ENCODE data around the gene ENTR1. TPM values are rescaled to one million over a fixed set of nuclear protein-coding genes. Genes with fewer than 3 reads are reported as not detected.

The ENTR1 gene
- polyA plus RNA-seq, 1 donor from 2014 or later, result 63.7 TPM

DNA sequence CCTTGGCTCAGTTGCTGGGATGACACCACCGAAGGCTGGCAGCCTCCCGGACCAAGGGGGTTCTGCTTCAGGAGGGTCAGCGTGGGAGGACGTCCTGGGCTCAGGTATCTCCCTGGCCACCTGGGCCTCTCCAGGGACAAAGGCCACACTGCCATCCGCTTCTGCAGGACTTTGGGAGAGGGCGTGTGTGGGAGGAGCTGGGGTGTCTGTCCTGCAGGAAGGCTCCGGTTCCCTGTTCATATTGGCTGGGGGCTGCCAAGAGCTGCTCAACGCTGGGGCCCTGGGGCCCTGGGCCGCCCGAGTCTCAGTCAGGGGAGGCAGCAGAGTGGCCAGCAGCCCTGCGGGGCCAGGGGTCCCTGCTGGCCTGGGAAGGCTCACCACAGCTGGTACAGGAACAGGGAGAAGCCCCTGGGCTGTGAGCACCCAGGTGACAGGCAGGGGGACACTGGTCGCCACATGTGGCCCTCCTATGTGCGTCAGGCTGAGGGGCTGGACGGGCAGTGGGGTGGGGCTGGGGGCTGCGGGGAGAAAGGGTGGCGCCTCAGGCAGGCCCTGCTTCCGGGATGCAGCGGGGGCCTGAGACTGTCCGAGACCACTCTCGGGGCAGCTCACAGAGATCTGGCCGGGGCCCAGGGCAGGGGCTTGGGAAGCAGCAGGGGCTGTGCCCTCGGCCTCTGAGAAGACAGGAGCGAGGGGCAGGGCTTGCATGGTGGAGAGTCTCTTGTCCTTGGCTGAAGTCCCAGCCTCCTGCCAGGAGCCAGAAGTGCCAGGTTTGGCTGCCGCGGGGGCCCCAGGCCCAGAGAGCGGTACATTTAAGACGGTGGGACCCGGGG lies 32.0 kb downstream of the ENTR1 start:
- H3K4me3 ChIP-seq (ENCODE audit: low read length), result no peak overlapping the region
- no peak overlapping the region for H2AFZ ChIP-seq (ENCODE audit: low read depth, low read length)
- no peaks in the 10 kb centered on the region for H3K9me2 ChIP-seq (ENCODE audit: insufficient read depth, low read length)
- no peaks in the 10 kb centered on the region for H3K9me3 ChIP-seq (ENCODE audit: low read length)
- TF ChIP-seq, protein P1, sequence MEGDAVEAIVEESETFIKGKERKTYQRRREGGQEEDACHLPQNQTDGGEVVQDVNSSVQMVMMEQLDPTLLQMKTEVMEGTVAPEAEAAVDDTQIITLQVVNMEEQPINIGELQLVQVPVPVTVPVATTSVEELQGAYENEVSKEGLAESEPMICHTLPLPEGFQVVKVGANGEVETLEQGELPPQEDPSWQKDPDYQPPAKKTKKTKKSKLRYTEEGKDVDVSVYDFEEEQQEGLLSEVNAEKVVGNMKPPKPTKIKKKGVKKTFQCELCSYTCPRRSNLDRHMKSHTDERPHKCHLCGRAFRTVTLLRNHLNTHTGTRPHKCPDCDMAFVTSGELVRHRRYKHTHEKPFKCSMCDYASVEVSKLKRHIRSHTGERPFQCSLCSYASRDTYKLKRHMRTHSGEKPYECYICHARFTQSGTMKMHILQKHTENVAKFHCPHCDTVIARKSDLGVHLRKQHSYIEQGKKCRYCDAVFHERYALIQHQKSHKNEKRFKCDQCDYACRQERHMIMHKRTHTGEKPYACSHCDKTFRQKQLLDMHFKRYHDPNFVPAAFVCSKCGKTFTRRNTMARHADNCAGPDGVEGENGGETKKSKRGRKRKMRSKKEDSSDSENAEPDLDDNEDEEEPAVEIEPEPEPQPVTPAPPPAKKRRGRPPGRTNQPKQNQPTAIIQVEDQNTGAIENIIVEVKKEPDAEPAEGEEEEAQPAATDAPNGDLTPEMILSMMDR (IDR thresholded peaks at IDR 0.05; ENCODE audit: poor library complexity, severe bottlenecking), result no peak
- TF ChIP-seq TAF1 (IDR thresholded peaks at IDR 0.05; ENCODE audit: low read depth) (no peak), SMC3 (conservative IDR thresholded peaks at IDR 0.05; ENCODE audit: poor library complexity) (no peak), EZH2 (IDR thresholded peaks at IDR 0.05; ENCODE audit: borderline replicate concordance, insufficient read depth, low read length, poor library complexity, severe bottlenecking) (no peak), MXI1 (conservative IDR thresholded peaks at IDR 0.05; ENCODE audit: poor library complexity, severe bottlenecking) (no peak), RAD21 (conservative IDR thresholded peaks at IDR 0.05) (no peak), POLR2AphosphoS5 (IDR thresholded peaks at IDR 0.05) (no peak), EP300 (conservative IDR thresholded peaks at IDR 0.05; ENCODE audit: poor library complexity, severe bottlenecking) (no peak)
- TF ChIP-seq, protein P2, sequence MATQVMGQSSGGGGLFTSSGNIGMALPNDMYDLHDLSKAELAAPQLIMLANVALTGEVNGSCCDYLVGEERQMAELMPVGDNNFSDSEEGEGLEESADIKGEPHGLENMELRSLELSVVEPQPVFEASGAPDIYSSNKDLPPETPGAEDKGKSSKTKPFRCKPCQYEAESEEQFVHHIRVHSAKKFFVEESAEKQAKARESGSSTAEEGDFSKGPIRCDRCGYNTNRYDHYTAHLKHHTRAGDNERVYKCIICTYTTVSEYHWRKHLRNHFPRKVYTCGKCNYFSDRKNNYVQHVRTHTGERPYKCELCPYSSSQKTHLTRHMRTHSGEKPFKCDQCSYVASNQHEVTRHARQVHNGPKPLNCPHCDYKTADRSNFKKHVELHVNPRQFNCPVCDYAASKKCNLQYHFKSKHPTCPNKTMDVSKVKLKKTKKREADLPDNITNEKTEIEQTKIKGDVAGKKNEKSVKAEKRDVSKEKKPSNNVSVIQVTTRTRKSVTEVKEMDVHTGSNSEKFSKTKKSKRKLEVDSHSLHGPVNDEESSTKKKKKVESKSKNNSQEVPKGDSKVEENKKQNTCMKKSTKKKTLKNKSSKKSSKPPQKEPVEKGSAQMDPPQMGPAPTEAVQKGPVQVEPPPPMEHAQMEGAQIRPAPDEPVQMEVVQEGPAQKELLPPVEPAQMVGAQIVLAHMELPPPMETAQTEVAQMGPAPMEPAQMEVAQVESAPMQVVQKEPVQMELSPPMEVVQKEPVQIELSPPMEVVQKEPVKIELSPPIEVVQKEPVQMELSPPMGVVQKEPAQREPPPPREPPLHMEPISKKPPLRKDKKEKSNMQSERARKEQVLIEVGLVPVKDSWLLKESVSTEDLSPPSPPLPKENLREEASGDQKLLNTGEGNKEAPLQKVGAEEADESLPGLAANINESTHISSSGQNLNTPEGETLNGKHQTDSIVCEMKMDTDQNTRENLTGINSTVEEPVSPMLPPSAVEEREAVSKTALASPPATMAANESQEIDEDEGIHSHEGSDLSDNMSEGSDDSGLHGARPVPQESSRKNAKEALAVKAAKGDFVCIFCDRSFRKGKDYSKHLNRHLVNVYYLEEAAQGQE (IDR thresholded peaks at IDR 0.05; ENCODE audit: borderline replicate concordance), result no peak
- H3K36me3 ChIP-seq (ENCODE audit: insufficient read depth, low read length), result no peaks in the 10 kb centered on the region
- no peak overlapping the region for H3K27ac ChIP-seq (ENCODE audit: low read length)
- no peaks in the 10 kb centered on the region for H3F3A ChIP-seq (ENCODE audit: insufficient read depth, low read length, poor library complexity, severe bottlenecking)
- H4K20me1 ChIP-seq (ENCODE audit: insufficient read depth), result no peaks in the 10 kb centered on the region
- H3K27me3 ChIP-seq (ENCODE audit: insufficient read depth, low read depth, low read length), result no peaks in the 10 kb centered on the region
- H3K9ac ChIP-seq (ENCODE audit: low read length), result no peak overlapping the region
- H3K79me2 ChIP-seq (replicated peaks; ENCODE audit: insufficient read depth, low read length), result no peaks in the 10 kb centered on the region
- no peak overlapping the region for H3K4me2 ChIP-seq (ENCODE audit: low read length)

DNA sequence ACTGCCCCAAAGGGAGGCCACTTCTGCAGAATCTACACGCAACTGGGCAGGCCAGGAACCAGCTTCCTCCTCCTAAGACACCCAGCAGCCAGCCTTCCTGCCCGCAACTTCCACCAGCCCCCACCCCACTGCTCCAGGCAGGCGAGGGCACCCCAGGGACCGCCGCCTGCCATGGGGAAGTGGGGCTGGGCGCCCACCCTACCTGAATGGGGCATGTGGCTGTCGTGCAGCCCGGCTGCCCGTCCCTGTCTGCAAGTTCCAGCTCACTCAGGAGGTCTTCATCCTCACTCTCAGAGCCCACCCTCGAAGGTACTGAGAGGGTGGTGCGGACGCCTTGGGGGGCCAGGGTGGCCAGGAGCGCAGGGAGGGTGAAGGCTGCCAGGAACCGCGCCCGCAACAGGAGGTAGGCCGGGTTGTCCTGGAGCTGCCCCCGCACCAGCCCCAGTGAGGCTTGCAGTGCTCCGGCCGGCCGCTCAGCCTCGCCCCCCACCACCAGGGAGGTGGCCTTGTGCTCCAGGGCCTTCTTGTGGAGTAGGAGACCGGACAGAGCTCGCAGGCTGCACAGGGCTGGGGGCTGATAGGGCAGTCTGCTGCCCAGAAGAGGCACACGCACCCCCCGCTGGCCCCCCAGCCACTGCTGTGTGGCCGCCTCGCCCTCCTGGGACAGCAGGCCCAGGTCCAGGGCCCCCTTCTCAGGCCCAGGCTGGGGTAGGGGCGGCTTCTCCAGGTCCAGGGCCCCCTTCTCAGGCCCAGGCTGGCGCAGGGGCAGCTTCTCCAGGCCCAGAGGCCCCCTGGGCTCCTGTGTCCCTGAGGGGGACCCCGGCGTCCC lies 32.9 kb downstream of the ENTR1 start:
- H3K36me3 ChIP-seq (ENCODE audit: insufficient read depth, low read length), result no peaks in the 10 kb centered on the region

More for the DNA sequence above, 32.9 kb downstream of the ENTR1 start:
- Histone ChIP-seq H2AFZ (ENCODE audit: low read depth, low read length) (no peak overlapping the region), H3K4me2 (ENCODE audit: low read length) (no peak overlapping the region), H3K9me3 (ENCODE audit: low read length) (no peaks in the 10 kb centered on the region), H3K27ac (ENCODE audit: low read length) (no peak overlapping the region), H3K9me2 (ENCODE audit: insufficient read depth, low read length) (no peaks in the 10 kb centered on the region), H4K20me1 (ENCODE audit: insufficient read depth) (no peaks in the 10 kb centered on the region), H3K9ac (ENCODE audit: low read length) (no peak overlapping the region), H3K79me2 (replicated peaks; ENCODE audit: insufficient read depth, low read length) (no peaks in the 10 kb centered on the region), H3F3A (ENCODE audit: insufficient read depth, low read length, poor library complexity, severe bottlenecking) (no peaks in the 10 kb centered on the region), H3K4me3 (ENCODE audit: low read length) (no peak overlapping the region), H3K27me3 (ENCODE audit: insufficient read depth, low read depth, low read length) (no peaks in the 10 kb centered on the region)
- TF ChIP-seq EZH2 (IDR thresholded peaks at IDR 0.05; ENCODE audit: borderline replicate concordance, insufficient read depth, low read length, poor library complexity, severe bottlenecking) (no peak), RAD21 (conservative IDR thresholded peaks at IDR 0.05) (no peak), EP300 (conservative IDR thresholded peaks at IDR 0.05; ENCODE audit: poor library complexity, severe bottlenecking) (no peak), MXI1 (conservative IDR thresholded peaks at IDR 0.05; ENCODE audit: poor library complexity, severe bottlenecking) (no peak), TAF1 (IDR thresholded peaks at IDR 0.05; ENCODE audit: low read depth) (no peak), POLR2AphosphoS5 (IDR thresholded peaks at IDR 0.05) (no peak), SMC3 (conservative IDR thresholded peaks at IDR 0.05; ENCODE audit: poor library complexity) (no peak)
- TF ChIP-seq, protein P2 (IDR thresholded peaks at IDR 0.05; ENCODE audit: borderline replicate concordance), result no peak
- TF ChIP-seq, protein P1 (IDR thresholded peaks at IDR 0.05; ENCODE audit: poor library complexity, severe bottlenecking), result no peak

Measured in neural cell (in vitro differentiated cells).